ENCODE results near the gene COPS7A. TPM values are rescaled to one million over a fixed set of nuclear protein-coding genes. Genes with fewer than 3 reads are reported as not detected.
A peak's percentile ranks its signal among the peaks of the same experiment; 100 is the strongest.

COPS7A gene
- total and polyA plus RNA-seq, 2 experiments from 2014 or later, result 123 to 133 TPM

DNA sequence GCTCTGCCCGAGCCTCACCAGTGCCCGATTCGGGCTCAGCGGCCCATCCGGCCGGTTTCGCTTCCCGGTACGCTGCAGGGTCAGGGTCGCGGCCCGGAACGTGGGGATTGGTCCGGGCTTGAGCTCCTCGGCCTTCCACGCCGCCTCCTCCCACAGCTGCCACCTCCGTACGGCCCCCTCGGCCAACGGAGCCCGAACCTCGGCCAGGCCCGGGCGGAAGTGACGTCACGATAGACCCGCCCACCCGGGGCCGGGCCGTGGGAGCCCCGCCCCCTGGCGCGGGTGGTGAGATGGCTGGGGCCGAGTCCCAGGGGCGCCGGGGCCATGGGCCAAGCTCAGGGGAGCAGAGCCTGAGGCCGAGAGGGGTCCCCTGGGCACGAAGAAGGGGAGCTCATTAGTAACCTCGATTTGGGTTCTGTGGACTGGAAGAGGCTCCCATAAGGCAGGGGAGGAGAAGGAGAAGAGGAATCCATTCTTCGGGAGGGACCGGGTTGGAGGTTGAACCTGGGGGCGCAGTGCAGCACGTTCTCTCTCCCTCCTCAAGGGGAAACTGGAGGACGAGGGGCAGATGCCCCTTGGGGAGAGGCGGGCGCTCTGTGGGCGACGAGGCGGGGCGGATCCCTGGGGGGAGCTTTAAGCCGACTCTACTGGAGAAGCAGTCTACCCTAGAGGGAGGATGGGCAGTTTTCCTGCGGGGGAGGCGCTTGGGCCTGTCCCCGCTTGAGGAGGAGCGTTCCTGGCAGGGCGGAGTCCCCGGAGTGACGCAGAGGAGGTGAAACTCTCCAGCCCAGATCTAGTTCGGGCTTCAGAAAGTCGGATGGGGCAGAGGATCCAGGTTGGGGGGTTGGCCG, 29.3 kb downstream of the COPS7A start, which contains the start of gene MLF2:
MLF2 (minus strand) TSS at position 221 of the 851 bp plus-strand sequence. CDS start 807 bp downstream, outside the sequence.
- Histone ChIP-seq H3K79me2 (ENCODE audit: insufficient read depth) (peaks cover 38% of the 10 kb centered on the region), H2AFZ (peak within 1 kb of the TSS; percentile 79), H3K4me2 (ENCODE audit: unreplicated experiment) (peak within 1 kb of the TSS; percentile 83), H3K9me2 (ENCODE audit: insufficient read depth) (no peaks in the 10 kb centered on the region), H3K9me3 (ENCODE audit: low read depth) (no peaks in the 10 kb centered on the region), H4K20me1 (ENCODE audit: insufficient read depth) (no peaks in the 10 kb centered on the region), H3K4me3 (peak within 1 kb of the TSS; percentile 83), H3K9ac (peak within 1 kb of the TSS; percentile 97), H3K4me1 (ENCODE audit: insufficient read depth) (peaks cover 5% of the 10 kb centered on the region; the same call in 1 of the 2 replicates), H3K27ac (peak within 1 kb of the TSS; percentile 98), H3K36me3 (ENCODE audit: low read depth) (peaks cover 20% of the 10 kb centered on the region), H3F3A (ENCODE audit: insufficient read depth) (no peaks in the 10 kb centered on the region), H3K27me3 (replicated peaks; ENCODE audit: insufficient read depth) (no peaks in the 10 kb centered on the region)
- no peak for TF ChIP-seq EZH2 (IDR thresholded peaks at IDR 0.05; ENCODE audit: insufficient read depth, poor library complexity, severe bottlenecking)
- TF ChIP-seq EZH2phosphoT487 (IDR thresholded peaks at IDR 0.05; ENCODE audit: insufficient read depth, low read depth), result no peak
- in situ Hi-C loops (cut with MboI), result no loop called here
- 1 to 2% methylated on average over 42 to 56 of the region's 62 CpGs for WGBS, 2 experiments (ENCODE audit: low coverage in 1 of 2, low lambda C conversion rate in 2 of 2, missing lambda C conversion rate in 2 of 2)
- peak; percentile 99 for DNase-seq

DNA sequence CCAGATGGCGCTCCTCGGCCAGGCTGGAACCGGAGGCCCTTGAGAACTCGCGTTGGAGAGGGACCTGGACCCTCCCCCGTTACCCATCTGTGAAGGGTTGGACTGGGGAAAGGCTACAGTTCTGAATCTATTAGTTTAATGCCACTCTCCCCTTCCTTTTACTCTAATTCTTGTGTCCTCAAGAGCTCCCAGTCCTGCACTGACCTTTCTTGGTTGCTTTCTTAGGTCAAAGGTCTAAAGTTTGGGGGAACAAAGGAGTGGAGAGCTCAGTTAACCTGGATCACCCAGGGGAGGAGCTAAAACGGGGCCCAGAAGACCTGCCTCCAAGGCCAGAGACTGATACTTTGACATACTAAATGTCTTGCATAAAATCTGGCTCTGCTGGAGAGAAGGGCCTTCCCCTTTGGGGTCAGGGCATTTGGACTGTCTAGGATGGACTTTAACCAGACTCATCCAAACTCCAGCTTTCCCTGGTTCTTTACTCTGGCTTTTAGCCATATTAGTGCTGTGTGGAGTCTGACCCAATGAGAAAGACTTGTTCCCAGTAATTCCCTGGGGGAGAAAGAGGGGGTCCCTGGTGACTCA, 30.0 kb downstream of the COPS7A start:
- WGBS, 2 experiments (ENCODE audit: low coverage in 1 of 2, low lambda C conversion rate in 2 of 2, missing lambda C conversion rate in 2 of 2), result 0% methylated on average over 7 of the region's 7 CpGs
- no peaks in the 10 kb centered on the region for H3K27me3 ChIP-seq (replicated peaks; ENCODE audit: insufficient read depth)
- no peaks in the 10 kb centered on the region for H4K20me1 ChIP-seq (ENCODE audit: insufficient read depth)
- H3K9ac ChIP-seq, result no peak overlapping the region
- no peak for DNase-seq
- peaks cover 15% of the 10 kb centered on the region for H3K36me3 ChIP-seq (ENCODE audit: low read depth)
- peaks cover 37% of the 10 kb centered on the region for H3K79me2 ChIP-seq (ENCODE audit: insufficient read depth)
- no peak overlapping the region for H3K4me3 ChIP-seq
- no peak for TF ChIP-seq EZH2 (IDR thresholded peaks at IDR 0.05; ENCODE audit: insufficient read depth, poor library complexity, severe bottlenecking)
- no peak for TF ChIP-seq EZH2phosphoT487 (IDR thresholded peaks at IDR 0.05; ENCODE audit: insufficient read depth, low read depth)
- in situ Hi-C loops (cut with MboI), result no loop called here
- no peaks in the 10 kb centered on the region for H3K9me3 ChIP-seq (ENCODE audit: low read depth)
- no peaks in the 10 kb centered on the region for H3F3A ChIP-seq (ENCODE audit: insufficient read depth)
- H3K4me2 ChIP-seq (ENCODE audit: unreplicated experiment), result no peak overlapping the region
- peaks cover 5% of the 10 kb centered on the region; the same call in 1 of the 2 replicates for H3K4me1 ChIP-seq (ENCODE audit: insufficient read depth)
- no peak overlapping the region for H3K27ac ChIP-seq
- H2AFZ ChIP-seq, result 0 out of 2 replicates have a peak overlapping the region, but pooled peaks have one; percentile 14
- no peaks in the 10 kb centered on the region for H3K9me2 ChIP-seq (ENCODE audit: insufficient read depth)

DNA sequence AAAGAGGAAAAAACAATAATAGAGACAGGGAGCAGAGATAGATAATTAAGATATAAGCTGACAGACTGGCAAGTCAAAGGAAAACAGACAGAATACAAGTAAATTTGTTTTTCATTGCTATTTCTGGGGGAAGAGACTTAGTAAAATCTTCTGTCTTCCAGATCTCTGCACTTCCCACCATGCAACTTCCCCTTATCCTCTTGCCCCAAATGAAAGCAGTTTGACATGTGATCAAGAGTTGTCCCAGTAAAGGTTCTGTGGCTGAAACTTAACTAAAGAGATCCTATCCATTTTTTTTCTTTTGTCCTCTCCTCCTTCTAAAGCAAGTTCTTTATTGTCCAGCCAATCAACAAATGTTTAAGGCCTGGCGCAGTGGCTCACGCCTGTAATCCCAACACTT, 30.6 kb downstream of the COPS7A start:
- Histone ChIP-seq H3K9me2 (ENCODE audit: insufficient read depth) (no peaks in the 10 kb centered on the region), H2AFZ (0 out of 2 replicates have a peak overlapping the region, but pooled peaks have one; percentile 14), H4K20me1 (ENCODE audit: insufficient read depth) (no peaks in the 10 kb centered on the region), H3K36me3 (ENCODE audit: low read depth) (peaks cover 11% of the 10 kb centered on the region), H3K4me2 (ENCODE audit: unreplicated experiment) (no peak overlapping the region), H3K79me2 (ENCODE audit: insufficient read depth) (peaks cover 34% of the 10 kb centered on the region), H3K27ac (no peak overlapping the region), H3K27me3 (replicated peaks; ENCODE audit: insufficient read depth) (no peaks in the 10 kb centered on the region), H3K4me1 (ENCODE audit: insufficient read depth) (peaks cover 5% of the 10 kb centered on the region; the same call in 1 of the 2 replicates), H3K9me3 (ENCODE audit: low read depth) (no peaks in the 10 kb centered on the region), H3F3A (ENCODE audit: insufficient read depth) (no peaks in the 10 kb centered on the region), H3K4me3 (no peak overlapping the region), H3K9ac (no peak overlapping the region)
- 99 to 100% methylated on average over 2 of the region's 2 CpGs for WGBS, 2 experiments (ENCODE audit: low coverage in 1 of 2, low lambda C conversion rate in 2 of 2, missing lambda C conversion rate in 2 of 2)
- in situ Hi-C loops (cut with MboI), result no loop called here
- DNase-seq, result no peak
- TF ChIP-seq EZH2 (IDR thresholded peaks at IDR 0.05; ENCODE audit: insufficient read depth, poor library complexity, severe bottlenecking) (no peak), EZH2phosphoT487 (IDR thresholded peaks at IDR 0.05; ENCODE audit: insufficient read depth, low read depth) (no peak)

DNA sequence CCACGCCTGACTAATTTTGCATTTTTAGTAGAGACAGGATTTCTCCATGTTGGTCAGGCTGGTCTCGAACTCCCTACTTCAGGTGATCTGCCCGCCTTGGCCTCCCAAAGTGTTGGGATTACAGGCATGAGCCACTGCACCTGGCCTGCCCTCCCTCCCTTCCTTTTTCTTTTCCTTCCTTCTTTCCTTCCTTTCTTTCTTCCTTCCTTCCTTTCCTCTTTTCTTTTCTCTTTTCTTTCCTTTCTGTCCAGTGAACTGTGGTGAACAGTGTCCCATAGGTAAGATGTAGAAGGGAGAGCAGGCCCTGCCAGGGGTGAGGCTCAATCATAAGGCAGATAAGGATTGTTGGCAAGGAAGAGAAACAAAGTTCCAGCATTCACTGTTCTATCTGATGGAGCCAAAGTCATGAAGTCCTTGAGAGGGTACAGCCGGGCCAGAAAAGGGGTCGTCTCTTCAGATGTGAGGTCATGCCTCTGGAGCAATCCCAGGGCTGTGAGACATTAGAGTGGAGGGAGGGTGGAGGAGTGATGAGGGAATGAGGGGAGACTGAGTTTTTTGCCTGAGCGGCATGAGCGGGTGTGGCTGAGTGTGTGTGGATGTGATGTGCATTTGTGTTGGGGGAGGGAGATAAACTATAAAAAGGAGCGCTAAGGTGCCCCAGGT, 33.3 kb downstream of the COPS7A start:
- no peaks in the 10 kb centered on the region for H3K9me2 ChIP-seq (ENCODE audit: insufficient read depth)
- no peak overlapping the region for H2AFZ ChIP-seq
- no peaks in the 10 kb centered on the region for H3K27me3 ChIP-seq (replicated peaks; ENCODE audit: insufficient read depth)
- no peaks in the 10 kb centered on the region for H4K20me1 ChIP-seq (ENCODE audit: insufficient read depth)
- 68 to 71% methylated on average over 8 of the region's 8 CpGs for WGBS, 2 experiments (ENCODE audit: low coverage in 1 of 2, low lambda C conversion rate in 2 of 2, missing lambda C conversion rate in 2 of 2)
- no peak for DNase-seq
- H3K4me2 ChIP-seq (ENCODE audit: unreplicated experiment), result no peak overlapping the region
- no peaks in the 10 kb centered on the region for H3K4me1 ChIP-seq (ENCODE audit: insufficient read depth)
- no peak overlapping the region for H3K9ac ChIP-seq
- H3K36me3 ChIP-seq (ENCODE audit: low read depth), result no peaks in the 10 kb centered on the region
- H3K27ac ChIP-seq, result no peak overlapping the region
- in situ Hi-C loops (cut with MboI), result no loop called here
- no peaks in the 10 kb centered on the region for H3K9me3 ChIP-seq (ENCODE audit: low read depth)
- TF ChIP-seq EZH2phosphoT487 (IDR thresholded peaks at IDR 0.05; ENCODE audit: insufficient read depth, low read depth) (no peak), EZH2 (IDR thresholded peaks at IDR 0.05; ENCODE audit: insufficient read depth, poor library complexity, severe bottlenecking) (no peak)
- no peak overlapping the region for H3K4me3 ChIP-seq
- H3K79me2 ChIP-seq (ENCODE audit: insufficient read depth), result peaks cover 7% of the 10 kb centered on the region
- H3F3A ChIP-seq (ENCODE audit: insufficient read depth), result no peaks in the 10 kb centered on the region
